Measurements from ENCODE around the gene INKA2.

The INKA2 gene

DNA sequence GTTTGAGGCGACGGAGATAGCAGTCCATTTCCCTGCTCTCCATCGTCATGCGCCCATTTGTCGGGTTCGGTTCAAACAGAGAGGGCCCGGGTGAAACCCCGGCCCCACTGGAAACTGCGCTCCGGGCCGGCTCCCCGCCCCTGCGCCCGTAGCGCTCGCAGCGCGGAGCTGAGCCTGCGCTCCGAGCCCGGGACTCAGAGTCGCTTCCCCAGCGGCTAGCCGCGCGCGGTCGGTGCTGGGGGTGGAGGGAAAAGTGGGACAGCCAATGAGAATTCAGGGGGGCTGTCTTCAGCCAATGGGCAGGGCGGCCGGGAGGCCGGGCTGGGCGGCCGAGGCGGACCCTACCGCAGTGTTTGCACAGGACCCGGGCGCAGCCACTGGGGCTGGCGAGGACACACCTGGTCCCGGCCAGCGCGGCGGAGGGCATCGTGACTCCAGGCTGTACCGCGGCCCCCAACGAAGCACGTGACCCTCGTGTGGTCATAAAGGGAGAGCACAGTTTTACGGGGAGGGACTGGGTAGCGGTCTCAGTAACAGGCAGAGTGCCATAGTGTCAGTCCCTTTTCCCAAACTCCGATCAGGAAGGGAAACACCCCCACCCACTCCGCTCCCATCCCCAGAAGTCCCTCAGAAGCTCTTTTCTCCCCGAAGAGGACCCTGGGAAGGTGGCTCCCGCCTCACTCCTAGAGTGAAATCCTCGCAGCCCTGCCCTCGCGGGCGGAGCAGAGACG is at the start of gene INKA2:
Gene INKA2, minus strand, starts transcription at position 202 of the 731 bp plus-strand sequence. Its CDS starts 153 bp downstream, at position 49.
- peak; percentile 88 for DNase-seq (ENCODE audit: low spot score)

GRCh38 chr1:111786669-111787207 is 47.5 kb upstream of the INKA2 start:
- no peak for DNase-seq (ENCODE audit: low spot score)

DNA sequence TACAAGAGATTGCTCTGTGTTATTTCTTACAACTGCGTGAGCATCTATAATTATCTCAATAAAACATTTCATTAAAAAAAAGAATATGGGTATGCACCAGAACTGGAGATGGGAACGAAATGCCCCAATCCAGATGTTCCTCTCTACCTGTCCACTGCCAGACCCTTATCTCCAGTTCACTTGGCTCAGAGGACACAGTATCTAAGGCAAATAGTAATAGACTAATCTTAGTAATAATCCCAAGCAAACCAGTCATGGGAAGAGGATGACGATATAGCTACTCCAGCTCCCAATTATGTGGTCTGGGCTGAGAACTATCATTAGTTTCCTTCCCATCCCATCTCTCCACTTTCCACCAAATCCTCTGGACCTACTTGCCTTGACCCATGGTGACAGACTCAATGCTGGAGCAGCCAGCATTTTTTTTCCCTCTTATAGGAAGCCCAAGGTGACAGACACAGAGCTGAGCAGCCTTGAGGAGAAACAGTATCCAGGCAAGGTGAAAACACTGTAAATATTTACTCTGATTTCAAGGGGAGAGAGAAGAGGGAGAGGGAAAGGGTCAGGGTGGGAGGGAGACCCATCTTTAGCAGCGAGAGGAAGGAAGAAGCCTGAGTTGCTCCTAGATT is 45.2 kb upstream of the INKA2 start:
- no peak for DNase-seq (ENCODE audit: low spot score)

- DNase-seq (ENCODE audit: low spot score), result no peak
Observed at GRCh38 chr1:111779546-111779945, 40.4 kb upstream of the INKA2 start.

DNA sequence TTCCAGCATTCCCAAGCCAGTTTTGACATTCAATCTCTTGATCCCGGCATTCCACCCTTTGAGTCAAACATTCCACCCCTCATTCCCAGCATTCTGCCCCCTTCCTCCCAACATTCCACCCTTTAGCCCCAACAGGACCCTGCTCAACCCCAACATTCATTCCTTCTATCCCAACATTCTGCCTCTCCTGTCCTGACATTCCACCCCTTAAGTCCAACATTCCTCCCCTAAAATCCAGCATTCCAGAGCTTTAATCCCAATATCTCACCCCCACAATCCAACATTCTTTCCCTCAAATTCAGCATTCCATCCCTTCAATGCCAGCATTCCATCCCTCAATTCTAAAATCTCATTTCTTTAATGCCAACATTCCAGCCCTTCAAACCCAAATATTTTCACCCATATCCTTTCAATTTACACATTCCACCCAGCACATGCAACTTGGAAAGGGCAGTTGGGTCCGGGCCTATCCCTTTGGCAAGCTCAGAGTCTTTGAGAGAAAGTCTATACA is 39.4 kb upstream of the INKA2 start:
- no peak for DNase-seq (ENCODE audit: low spot score)

GRCh38 chr1:111778066-111778465 is 38.9 kb upstream of the INKA2 start:
- no peak for DNase-seq (ENCODE audit: low spot score)

GRCh38 chr1:111777301-111777700 is 38.1 kb upstream of the INKA2 start:
- DNase-seq (ENCODE audit: low spot score), result no peak

- DNase-seq (ENCODE audit: low spot score), result no peak
Observed at GRCh38 chr1:111776861-111777260, 37.7 kb upstream of the INKA2 start.

- no peak for DNase-seq (ENCODE audit: low spot score)
Observed at GRCh38 chr1:111776391-111776790, 37.2 kb upstream of the INKA2 start.

DNA sequence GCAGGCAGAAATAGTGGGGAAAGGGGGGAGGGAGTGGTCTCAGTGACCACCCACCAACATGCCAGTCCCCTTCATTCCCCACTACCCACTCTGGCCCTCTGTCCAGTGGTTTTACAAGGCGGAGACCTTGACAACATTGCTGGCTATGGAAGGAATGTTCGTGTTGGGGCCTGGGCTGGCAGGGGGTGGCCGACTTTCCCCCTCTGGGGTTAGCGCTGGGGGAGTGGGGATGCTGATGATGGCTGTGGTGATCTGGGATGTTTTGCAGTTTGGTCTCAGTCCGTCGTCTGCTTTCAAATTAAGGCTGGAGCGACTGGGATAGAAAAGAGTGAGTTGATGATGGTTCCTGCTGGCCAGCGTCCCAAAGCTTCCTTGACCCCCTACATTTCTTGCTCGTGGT is 36.8 kb upstream of the INKA2 start:
- no peak for DNase-seq (ENCODE audit: low spot score)

- DNase-seq (ENCODE audit: low spot score), result no peak
Observed at GRCh38 chr1:111770916-111771315, 31.7 kb upstream of the INKA2 start.

DNA sequence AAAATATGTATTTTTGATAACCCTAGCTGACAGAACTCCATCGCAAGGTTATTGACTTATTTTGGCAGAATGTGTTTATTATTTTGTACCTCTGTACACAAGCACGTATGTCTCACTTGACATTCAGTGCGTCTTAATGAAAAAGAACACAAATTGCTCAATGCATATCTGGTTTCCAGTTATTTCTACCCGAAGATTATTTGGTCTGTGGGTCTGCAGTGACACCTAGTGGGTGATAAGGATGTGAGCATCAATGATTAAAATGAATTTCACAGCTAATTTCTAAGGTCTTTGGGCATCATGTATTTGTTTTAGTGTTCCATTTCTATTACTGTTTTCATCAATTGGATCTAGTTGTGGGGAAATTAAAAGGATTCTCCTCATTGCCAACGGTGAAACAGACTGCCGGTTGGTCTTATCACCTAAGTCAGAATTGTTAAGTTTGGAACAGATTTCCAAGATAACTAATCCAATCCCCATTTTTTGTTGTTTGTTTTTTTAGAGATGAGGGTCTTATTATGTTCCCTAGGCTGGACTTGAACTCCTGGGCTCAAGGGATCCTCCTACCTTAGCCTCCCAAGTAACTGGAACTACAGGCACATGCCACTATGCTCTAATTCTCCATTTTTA is 30.4 kb upstream of the INKA2 start:
- DNase-seq (ENCODE audit: low spot score), result peak; percentile 61

- no peak for DNase-seq (ENCODE audit: low spot score)
Observed at GRCh38 chr1:111768625-111769024, 29.4 kb upstream of the INKA2 start.

DNA sequence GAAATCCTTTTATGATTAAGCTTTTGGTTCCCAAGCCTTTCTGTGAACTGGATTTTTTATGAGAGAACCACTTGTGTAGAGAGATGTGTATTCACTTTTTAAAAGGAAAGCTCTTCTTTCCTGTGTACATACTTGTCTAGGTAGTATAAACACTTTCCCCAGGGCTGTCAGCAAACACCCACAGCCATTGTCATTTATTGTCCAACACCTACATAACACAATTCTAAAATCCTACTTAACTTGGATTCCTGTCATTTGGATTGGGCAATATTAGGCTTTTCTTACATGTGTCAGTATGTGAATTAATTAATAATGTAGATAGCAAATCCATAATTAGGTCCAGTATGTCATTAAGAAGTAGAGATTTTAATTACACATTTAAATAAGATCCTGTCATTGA is 28.8 kb upstream of the INKA2 start:
- no peak for DNase-seq (ENCODE audit: low spot score)

DNA sequence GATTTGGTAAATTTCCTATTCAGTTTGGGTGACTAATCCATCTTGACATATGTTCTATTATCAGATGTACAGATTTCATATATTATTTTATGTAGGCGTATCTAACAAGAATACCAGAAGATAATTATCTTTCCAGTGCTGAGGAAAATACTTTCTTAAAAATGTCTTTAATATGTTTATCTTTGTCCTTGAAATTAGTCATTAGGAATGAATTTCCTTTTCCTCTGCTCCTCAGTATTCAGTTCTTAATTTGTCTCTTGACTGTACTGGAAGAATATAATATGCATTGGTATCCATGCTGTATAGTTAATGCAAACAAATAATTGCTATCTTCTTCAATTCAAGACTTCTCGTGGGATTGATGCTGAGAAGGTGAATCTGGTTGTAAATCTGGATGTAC is 23.1 kb upstream of the INKA2 start:
- DNase-seq (ENCODE audit: low spot score), result no peak

DNA sequence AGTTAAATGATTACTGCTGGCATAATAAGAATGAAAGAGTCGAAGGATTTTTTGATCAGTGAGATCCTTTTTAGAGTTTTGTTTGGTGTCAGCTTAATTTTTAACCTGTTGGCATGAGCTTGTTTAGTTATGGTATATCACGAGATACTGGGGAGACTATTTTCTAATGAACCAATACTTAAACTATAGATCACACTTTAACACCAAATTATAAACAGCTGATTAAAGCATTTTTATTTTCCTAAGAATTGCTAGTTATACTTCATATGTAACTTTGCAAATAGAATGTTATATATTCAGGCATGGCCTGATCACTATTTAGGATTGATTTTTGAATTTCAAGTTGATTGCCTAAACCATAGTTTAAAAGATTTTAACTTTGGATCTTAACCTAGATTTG is 22.5 kb upstream of the INKA2 start:
- no peak for DNase-seq (ENCODE audit: low spot score)

DNA sequence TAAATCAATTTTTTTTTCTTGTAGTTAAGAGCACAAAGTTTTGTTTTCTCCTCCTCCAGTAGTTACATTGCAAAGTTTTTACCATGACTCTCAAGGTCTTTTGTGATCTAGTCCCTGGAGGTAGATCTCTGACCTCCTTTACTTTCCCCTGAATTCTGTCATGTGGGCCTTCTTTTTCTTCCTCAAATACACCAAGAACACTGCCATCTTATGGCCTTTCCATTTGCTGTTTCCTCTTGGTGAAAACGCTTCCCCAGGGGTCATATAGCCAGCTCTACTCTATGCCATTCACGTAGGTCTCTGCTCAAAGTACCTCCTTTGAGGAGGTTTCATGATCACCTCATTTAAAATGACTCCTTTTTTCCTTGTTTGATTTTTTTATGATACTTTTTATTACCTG is 19.2 kb upstream of the INKA2 start:
- no peak for DNase-seq (ENCODE audit: low spot score)

GRCh38 chr1:111756124-111756513 is 16.9 kb upstream of the INKA2 start:
- no peak for DNase-seq (ENCODE audit: low spot score)

DNA sequence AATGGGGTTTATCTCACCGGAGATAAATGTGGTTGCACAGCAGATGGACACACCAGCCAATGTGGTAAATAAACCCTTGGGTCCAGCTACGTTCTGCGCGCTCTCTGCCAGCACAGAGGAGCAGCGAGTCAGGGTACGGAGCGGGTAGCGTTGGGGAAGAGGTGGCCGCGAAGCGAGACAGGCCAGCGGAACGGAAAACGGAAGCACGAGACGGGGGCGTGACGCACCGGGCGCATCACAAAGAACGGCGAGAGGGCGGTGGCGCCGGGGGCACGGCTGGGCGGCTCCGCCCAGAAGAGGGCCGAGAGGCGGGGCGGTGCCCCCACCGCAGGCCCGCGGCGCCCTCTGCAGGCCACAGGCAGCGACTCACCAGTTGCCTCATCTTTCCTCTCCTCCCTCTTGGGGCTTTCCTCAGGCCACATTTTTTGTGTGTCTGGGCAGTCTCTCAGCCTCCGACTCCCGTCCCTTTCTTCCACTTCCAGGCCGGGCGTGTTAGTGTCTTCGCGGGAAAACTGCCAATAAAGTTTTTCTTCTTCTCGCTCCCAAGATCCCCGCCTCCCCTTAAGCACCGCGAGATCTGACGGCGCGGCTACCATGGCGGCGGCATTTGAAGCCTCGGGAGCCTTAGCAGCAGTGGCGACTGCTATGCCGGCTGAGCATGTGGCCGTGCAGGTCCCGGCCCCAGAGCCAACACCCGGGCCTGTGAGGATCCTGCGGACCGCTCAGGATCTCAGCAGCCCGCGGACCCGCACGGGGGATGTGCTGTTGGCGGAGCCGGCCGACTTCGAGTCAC is 16.3 kb upstream of the INKA2 start, which contains the start of gene DDX20:
Gene DDX20, plus strand, starts transcription at position 571 of the 793 bp plus-strand sequence. Its CDS starts 24 bp downstream, at position 595.
- peak; percentile 91 for DNase-seq (ENCODE audit: low spot score)

- no peak for DNase-seq (ENCODE audit: low spot score)
Observed at GRCh38 chr1:111754984-111755330, 15.8 kb upstream of the INKA2 start.

GRCh38 chr1:111751906-111752575 is 12.8 kb upstream of the INKA2 start:
- DNase-seq (ENCODE audit: low spot score), result no peak

All from globus pallidus (tissue), 1 donor.